Activated naive CD4-positive, alpha-beta T cell (primary cell): ENCODE data around the gene DLG5.

ENCODE experiments used
- DNase-seq, 4 experiments: peaks; one replicate each; lab custom pipeline; 2025; lab: John Stamatoyannopoulos, UW

The DLG5 gene

DNA sequence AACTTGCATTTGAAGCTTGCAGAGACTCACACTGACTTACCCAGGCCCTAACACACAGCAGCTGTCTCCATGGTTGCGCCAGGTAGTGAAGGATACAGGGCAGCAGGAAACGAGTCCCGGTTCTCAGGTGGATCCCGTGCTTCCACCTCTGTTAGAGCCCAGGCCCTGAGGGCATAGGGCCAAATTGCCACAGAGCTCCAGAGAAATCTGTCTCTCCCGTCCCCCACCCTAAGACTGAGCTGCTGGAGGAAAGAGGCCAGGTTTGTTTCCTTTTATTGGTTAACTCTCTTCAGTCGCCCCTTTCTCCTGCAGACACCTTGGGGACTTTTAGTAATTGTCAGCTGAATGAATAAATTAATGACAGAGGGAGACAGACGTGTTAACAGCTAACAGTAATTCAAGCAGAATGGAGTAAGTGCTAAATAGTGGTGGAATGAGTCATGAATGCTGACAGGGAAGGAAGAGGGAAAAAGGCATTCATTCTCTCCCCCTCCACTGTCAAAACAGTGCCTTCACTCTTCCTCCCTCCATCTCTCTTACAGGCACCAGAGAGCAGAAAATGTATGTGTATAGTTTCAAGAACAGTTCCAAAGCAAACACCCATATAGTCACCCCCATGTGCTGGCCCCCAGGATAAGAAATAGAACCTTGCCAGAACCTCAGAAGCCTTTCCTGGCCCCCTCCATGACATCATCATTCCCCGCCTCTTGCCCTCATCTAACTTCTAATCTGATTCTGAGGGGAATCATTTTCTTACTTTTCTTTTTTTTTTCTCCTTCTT is 16.8 kb upstream of the DLG5 start:
- no peak for DNase-seq

DNA sequence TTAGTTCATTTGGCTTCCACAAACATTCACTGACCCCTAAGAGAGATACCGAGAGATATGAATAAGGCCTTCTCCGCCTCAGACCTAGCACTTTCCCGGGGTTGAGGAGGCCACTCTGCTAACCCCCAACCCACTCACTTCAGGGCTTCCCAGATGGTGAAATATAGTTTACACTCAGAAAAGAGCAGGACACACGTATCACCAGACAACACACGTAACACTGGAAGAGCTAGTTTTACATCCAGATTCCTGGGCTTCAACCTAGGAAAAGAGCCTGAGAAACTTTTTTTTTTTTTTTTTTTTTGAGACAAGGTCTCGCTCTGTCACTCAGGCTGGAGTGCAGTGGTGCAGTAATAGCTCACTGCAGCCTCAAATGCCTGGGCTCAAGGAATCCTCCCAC is 15.2 kb upstream of the DLG5 start:
- no peak for DNase-seq

- no peak for DNase-seq
These were observed 14.1 kb upstream of the DLG5 start for GRCh38 chr10:77940627-77941026.

- no peak for DNase-seq
These were observed 13.7 kb upstream of the DLG5 start for GRCh38 chr10:77940225-77940624.

DNA sequence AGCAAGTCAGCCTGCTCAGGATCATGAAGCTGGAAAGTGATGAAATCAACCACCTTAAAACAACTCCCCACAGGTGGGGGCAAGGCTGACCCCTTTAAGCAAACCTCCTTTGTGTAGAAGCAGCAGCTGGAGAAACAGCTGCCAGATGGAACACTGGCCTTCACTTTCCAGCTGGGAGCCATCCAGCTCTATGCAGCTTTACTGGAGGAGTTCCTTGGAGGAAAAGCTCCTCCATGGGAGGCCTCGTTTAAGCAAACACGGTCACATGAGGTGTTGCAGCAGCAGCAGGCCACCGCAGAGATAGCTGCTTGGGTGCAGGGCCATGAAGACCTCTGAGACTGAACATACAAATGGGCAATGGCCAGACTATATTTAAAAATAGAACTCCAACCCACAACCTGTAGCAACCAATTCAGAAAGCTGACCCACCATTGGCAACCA is 13.0 kb upstream of the DLG5 start:
- no peak for DNase-seq

DNA sequence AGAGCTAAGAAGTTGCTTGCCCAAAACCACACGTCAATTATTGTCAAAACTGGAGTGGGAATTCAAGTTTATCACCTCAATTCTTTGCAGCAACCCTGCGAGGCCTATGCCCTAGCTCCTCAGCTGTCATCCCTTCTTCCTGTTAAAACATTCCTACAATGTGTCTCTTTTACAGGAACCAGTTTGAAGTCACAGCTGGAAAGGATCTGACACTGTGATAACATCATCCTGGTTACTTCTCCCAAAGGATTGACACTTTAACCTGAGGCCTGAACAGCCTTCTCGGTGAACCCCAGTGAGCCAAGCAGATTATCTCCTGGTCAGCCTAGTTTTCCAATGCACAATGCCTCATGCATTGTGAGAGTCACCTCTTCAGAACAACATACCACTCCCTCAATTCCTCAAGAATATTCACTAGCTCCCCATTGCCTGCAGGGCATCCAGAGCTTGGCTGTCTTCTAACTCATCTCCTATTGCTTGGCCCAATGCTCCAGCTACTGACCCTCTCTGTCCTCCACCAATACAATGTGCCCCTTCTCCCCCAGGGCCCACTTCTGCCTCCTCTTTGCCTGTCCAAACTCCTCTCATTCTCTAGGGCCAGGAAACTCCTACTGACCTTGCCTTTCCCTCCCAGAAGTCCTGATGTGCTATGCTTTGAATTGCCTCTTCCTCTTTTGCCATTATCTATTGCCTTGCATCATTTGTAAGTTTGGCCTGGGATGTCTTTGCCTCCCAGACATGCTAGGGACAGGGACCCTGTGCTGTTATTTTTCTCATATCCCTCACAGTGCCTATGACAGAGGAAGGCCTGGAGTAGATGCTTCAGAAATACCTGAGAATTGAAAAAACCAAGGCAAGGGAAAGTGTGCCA is 10.4 kb upstream of the DLG5 start:
- no peak for DNase-seq

GRCh38 chr10:77932016-77932715 is 5.6 kb upstream of the DLG5 start:
- no peak for DNase-seq

DNA sequence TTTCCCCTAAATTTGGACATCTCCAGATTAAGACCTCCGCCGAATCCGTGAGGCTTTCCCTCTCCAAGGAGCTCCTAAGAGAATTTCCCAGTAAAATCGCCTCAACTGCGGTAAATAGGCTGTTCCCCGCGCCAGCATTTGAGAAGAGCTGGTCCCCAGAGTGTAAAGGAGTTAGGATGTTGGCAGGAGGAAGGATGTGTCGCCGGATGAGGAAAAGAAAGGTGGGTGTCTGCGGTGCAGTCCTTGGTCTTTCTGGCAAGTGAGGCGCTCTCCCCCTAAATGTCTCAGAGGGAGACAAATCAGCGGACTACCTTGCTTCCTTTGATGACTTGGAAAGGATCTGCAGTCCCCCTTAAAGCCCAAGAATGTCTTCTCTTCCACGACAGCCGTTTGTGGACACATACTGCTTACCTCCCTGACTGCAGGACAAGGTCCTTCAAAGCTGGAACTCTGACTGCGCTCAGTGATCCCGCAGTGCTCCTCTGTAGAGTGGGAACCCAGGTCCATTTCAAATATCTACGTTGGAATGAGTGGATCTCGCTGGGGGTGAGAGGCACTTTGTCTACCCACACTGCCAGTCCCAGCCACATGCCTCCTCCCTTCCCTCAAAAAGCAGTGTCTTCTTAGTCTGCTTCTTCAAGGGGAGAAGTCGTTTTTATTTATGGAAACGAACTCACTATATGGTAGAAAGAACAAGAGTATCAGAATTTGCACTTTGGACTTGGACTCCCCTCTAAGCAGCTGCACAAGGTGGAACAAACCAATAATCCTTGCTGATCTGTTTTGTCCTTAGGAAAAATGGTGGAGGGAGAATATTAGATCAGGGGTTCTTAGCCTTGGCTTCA is 1.1 kb upstream of the DLG5 start:
- DNase-seq, result no peak

DNA sequence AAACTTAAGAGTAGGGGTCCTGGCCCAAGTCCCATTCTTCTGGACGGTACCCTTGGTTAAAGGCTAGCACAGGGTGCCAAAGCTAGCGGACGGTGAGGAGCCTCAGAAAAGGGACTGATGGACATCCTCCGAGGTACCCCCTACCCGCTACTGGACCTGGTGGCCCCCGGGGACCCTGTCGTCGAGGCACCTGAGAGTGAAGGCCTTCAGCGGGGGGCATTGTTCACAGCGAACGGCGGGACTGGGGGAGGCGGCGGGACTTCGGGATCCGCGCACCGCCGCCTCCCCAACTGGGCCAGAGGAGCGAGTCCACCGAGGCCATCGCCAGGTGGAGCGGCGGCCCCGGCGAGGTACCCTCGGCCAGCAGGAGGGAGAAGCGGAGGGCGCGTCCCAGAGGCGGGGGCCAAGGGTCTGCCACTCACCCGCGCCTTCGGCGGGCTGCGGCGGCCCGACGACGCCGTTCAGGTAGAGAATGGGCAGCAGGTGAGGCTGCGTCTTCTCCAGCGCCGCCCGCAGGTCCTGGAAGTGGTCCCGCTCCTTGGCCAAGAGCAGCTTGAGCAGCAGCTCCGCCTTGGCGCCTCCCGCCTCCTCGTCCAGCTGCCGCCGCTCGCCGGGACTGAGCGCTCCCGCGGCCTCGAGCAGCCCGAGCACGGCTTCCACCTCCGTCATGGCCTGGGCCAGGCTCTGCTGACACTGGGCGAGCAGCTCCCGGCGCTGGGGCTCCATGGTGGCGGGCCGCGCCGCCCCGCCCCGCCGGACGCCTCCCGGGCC is 575 bp downstream of the DLG5 start:
- DNase-seq, result no peak

GRCh38 chr10:77925410-77925794 is 1.2 kb downstream of the DLG5 start:
- DNase-seq, result no peak

DNA sequence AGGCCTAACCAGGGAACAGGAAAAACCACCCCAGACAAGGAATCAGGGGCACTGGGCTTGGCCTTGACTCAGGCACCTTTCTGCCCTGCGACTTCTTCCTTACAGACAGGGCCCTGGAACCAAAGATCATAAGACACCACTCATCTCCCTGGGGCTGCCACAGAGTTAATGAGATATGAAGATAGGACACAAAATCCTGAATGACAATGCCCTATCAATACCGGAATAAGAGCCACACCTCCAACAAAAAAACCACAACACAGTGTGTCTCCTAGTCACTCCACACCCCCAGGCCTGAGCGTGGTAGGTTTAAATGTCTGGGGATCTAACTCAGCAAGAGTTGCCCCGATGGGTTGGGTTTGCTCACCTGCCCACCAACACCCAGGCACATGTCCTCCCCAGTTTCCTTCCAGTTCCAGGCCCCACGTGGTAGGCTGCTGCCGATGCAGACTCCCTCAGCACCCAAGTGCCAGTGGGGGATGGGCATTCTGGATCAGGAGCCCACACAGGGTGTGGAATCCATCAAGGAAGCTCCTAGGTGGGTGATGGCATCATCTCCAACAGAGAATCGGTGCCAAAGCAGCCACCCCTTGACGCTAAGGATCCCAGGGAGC is 3.9 kb downstream of the DLG5 start:
- DNase-seq, result no peak

- no peak for DNase-seq
These were observed 4.5 kb downstream of the DLG5 start for GRCh38 chr10:77922055-77922454.

DNA sequence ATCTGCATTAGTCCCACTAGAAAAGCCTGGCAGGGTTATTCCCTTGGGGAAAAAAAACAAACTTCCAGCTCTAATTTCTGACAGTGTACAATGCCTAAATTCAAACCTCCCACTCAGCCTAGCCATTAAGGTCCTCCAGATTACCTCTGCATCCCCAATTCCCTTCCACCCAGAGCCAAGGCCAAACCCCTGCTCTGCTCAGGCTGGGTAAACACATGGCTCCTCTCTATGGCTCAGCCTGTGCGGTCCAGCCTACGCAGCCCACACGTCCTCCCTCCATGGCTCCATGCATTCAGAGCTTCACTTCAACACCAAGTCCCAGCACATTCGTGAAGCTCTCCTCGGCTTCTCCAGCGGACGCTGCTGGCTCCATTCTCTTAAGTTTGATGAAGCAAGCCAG is 5.2 kb downstream of the DLG5 start:
- DNase-seq, result no peak

DNA sequence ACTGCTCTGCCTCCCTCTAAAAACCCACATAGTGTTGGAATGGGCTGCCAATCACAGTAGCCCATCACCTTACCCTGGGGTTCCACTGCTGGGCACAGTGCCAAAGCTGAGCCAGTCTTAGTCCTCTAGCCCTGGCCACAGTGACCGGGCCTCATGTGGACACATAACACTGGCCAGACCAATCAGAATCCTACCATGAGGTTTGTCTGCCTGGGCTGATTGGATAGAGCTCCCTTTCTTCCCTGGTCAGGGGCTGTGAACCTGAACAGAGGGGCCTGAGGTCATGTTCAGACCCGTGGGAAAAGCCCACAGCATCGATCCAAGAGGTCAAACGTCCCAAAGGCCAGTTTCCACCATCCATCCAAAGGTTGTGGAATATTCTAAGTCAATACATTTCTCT is 6.1 kb downstream of the DLG5 start:
- DNase-seq, result no peak

DNA sequence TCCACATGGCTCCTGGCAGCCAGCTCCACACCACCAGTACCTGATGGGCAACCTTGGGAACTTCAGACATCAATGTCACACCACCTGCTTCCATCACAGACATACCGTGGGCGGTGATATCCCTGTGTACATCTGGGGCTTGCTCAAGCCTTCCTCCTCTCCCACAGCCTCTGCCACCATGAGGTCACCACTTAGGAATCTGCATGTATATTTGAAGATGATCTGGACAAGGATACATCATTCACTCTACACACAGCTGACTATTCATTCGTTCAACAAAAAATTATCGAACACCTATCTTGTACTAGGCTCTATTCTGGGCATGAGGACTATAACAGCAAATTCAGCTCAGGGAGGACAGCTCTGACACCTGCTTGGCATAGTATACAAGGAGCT is 6.8 kb downstream of the DLG5 start:
- no peak for DNase-seq

DNA sequence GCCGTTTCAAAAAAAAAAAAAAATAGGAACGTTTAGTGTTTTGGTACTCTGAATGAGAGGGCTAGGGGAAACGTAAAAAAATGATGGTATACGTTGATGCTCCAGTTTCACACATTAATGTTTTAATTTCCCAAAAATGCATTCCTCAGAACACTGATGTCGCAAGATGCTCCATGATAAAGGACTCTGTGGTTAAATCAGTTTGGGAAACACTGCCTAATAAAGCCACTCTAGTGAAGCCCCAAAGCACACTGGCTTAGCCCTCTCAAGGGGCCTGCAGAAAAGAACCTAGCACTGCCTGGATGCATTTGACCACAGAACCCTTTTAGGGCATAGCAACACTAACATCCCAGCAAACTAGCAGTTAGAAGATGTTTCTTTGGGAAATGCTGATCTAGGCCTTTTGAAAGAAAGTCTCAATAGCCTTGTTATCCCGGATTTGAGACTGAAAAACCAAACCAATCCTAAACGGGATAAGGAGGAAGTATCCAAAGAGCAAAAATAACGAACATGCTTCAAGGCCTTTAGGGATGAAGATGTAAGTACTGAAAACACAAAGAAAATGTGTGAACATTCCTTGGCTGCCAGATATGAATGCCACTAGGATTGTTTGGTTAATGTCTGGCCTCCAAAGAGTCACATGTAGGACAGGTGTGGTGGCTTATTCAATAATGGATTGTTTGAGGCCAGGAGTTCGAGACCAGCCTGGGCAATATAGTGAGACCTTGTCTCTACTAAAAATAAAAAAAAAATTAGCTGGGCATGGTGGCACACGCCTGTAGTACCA is 11.0 kb downstream of the DLG5 start:
- DNase-seq, result no peak

DNA sequence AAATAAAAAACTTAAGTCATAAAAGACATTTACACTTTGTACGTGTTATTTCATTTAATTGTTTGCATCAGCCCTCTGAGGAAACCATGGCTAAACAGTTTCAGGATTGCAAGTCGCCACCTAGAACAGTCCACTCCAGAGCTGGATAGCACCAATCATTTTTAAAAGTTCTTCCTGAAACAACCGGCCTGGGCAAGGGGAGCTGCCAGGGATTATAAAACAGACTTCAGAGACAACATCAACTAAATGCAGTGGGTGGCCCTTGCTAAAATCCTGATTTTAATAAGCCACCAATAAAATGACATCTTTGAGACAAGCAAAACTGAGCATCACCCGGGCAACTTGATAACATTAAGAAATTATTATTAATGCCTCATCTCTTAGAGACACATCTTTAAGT is 13.5 kb downstream of the DLG5 start:
- no peak for DNase-seq

- no peak for DNase-seq
These were observed 14.0 kb downstream of the DLG5 start for GRCh38 chr10:77912576-77912975.

- DNase-seq, result no peak
These were observed 14.9 kb downstream of the DLG5 start for GRCh38 chr10:77911535-77912123.
